Chondrocyte (in vitro differentiated cells): ENCODE results near the gene PRKG2. TPM values are rescaled to one million over a fixed set of nuclear protein-coding genes. Genes with fewer than 3 reads are reported as not detected.

ENCODE experiments used
- DNase-seq: peaks from one replicate; pipeline ENCODE4 v3.0.0; 2021; ENCODE audit warnings: mixed read lengths, low spot score
- H3K27ac Mint-ChIP-seq: one replicate; pipeline ENCODE4 v1.8.0; 2021; ENCODE audit warnings: mild to moderate bottlenecking, moderate library complexity, mixed read lengths; ENCODE audit not compliant: unreplicated experiment
- H3K27me3 Mint-ChIP-seq: 2 replicates; pipeline ENCODE4 v1.8.0; 2021; ENCODE audit warnings: low read depth, mixed read lengths
- H3K36me3 Mint-ChIP-seq: 2 replicates; pipeline ENCODE4 v1.8.0; 2021; ENCODE audit warnings: low read depth, mixed read lengths
- H3K4me1 Mint-ChIP-seq: 2 replicates; pipeline ENCODE4 v1.8.0; 2021; ENCODE audit warnings: low read depth, mild to moderate bottlenecking, mixed read lengths
- H3K4me3 Mint-ChIP-seq: one replicate; pipeline ENCODE4 v1.8.0; 2021; ENCODE audit warnings: mild to moderate bottlenecking, moderate library complexity, mixed read lengths; ENCODE audit not compliant: unreplicated experiment
- H3K9me3 Mint-ChIP-seq: 2 replicates; pipeline ENCODE4 v1.8.0; 2021; ENCODE audit warnings: low read depth, mixed read lengths
- total RNA-seq: library from RNA; stranded (reverse); gene quantifications from 3 replicates; pipeline ENCODE4 v1.2.1, GENCODE V29; 2021
- TF ChIP-seq, protein P1 (sequence below): fragments of 200-600 bp; sonication (generic); IDR thresholded peaks from 2 replicates; pipeline ENCODE4 v1.5.0; 2021; ENCODE audit warnings: antibody characterized with exemption, mild to moderate bottlenecking, moderate library complexity

PRKG2 gene
- total RNA-seq, 1 donor from 2014 or later: not detected

DNA sequence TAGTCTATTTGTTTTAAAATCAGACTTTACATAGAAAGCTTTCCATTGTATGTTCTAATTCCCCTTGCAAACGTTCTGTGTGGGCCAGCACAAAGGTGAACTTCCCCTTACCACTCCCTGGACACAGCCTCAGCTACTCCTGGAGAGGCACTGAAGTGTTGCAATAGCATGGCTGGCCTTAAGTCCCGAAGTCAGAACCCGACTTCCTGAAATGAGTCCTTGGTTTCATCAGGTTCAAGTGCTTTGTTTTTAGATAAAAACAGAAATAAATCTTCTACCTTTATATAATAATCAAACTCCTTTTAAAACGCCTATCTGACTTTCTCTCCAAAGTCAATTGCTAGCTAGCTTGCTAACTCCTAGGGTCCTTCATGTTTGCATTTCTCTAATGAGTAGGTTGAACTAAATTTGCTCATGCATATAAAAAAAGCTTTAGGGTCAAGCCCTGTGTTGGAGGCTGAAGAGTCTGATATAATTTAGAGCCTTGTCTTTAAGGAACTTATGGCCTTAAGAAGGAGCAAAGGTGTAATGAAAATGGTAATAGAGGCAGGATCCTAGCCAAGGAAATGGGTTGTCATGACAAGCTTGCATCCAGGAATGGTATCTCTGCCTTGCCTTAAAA is 175.6 kb downstream of the PRKG2 start:
- H3K9me3 Mint-ChIP-seq: no peaks in the 10 kb centered on the region
- no peaks in the 10 kb centered on the region for H3K4me1 Mint-ChIP-seq
- no peak overlapping the region for H3K27ac Mint-ChIP-seq
- no peaks in the 10 kb centered on the region for H3K36me3 Mint-ChIP-seq
- H3K27me3 Mint-ChIP-seq: peaks cover 19% of the 10 kb centered on the region
- TF ChIP-seq, protein P1, sequence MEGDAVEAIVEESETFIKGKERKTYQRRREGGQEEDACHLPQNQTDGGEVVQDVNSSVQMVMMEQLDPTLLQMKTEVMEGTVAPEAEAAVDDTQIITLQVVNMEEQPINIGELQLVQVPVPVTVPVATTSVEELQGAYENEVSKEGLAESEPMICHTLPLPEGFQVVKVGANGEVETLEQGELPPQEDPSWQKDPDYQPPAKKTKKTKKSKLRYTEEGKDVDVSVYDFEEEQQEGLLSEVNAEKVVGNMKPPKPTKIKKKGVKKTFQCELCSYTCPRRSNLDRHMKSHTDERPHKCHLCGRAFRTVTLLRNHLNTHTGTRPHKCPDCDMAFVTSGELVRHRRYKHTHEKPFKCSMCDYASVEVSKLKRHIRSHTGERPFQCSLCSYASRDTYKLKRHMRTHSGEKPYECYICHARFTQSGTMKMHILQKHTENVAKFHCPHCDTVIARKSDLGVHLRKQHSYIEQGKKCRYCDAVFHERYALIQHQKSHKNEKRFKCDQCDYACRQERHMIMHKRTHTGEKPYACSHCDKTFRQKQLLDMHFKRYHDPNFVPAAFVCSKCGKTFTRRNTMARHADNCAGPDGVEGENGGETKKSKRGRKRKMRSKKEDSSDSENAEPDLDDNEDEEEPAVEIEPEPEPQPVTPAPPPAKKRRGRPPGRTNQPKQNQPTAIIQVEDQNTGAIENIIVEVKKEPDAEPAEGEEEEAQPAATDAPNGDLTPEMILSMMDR: no peak
- no peak overlapping the region for H3K4me3 Mint-ChIP-seq
- no peak for DNase-seq

DNA sequence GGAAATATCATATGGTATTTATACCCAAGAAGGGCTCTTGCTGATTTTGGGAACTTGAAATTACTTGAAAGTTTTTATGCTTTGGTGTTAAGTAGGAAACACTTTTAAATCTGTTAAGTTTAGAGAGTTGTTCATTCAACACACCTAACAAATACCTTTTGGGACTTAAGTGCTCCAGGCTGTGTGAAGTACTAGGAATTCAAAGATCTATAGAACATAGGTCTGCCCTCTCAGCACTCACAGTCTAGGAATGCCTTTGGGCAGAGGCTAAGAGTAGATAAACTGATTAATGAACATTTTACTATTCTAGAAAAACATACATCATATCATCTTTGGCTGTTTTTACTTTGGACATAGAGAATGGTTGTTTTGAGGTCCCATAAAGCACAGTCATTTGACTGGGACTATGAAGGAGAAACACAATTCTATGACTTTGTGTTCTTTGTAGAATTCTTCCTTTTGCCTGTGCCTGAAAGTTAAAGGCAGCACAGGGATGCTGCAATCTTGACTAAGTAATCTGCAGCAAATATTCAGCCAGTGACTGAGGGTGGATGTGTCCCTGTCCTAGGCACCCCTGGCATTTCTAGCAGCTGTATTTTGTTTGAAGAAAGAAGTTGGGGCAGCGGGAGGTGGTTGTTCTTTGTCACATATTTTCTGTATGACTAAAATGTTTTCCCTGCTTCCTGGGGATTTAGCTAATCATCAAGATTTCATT is 176.2 kb downstream of the PRKG2 start:
- TF ChIP-seq, protein P1: no peak
- no peaks in the 10 kb centered on the region for H3K36me3 Mint-ChIP-seq
- H3K4me3 Mint-ChIP-seq: no peak overlapping the region
- no peak for DNase-seq
- H3K9me3 Mint-ChIP-seq: no peaks in the 10 kb centered on the region
- H3K27me3 Mint-ChIP-seq: peaks cover 22% of the 10 kb centered on the region
- no peak overlapping the region for H3K27ac Mint-ChIP-seq
- no peaks in the 10 kb centered on the region for H3K4me1 Mint-ChIP-seq

Other genes starting within 250 kb of the PRKG2 start
- gene BMP3, start 184.5 kb downstream of the PRKG2 start, total RNA-seq: not detected in 3 replicates